SH-SY5Y (cell line): ENCODE data around the gene FBLN2.

Source experiments
- GATA2 ChIP-seq: IDR thresholded peaks from 2 replicates; pipeline ENCODE4 v1.6.1; 2011; ENCODE audit warnings: mild to moderate bottlenecking, low read depth, low read length
- GATA3 ChIP-seq: IDR thresholded peaks from 2 replicates; pipeline ENCODE4 v1.6.1; 2011; ENCODE audit warnings: low read depth, mild to moderate bottlenecking, low read length, moderate library complexity

Gene FBLN2

GRCh38 chr3:13570391-13571194 lies 21.7 kb downstream of the FBLN2 start:
- TF ChIP-seq GATA2 (no peak), GATA3 (no peak)

- no peak for TF ChIP-seq GATA3
- TF ChIP-seq GATA2: no peak
Observed at GRCh38 chr3:13571264-13571663, 22.3 kb downstream of the FBLN2 start.

GRCh38 chr3:13571831-13572750 lies 23.2 kb downstream of the FBLN2 start:
- TF ChIP-seq GATA2 (no peak), GATA3 (no peak)

GRCh38 chr3:13572926-13573623 lies 24.1 kb downstream of the FBLN2 start:
- TF ChIP-seq GATA2: no peak
- no peak for TF ChIP-seq GATA3

- TF ChIP-seq GATA2 (no peak; the same call in 1 of the 2 replicates), GATA3 (no peak)
Observed at GRCh38 chr3:13574083-13574797, 25.3 kb downstream of the FBLN2 start.

GRCh38 chr3:13574798-13575451 lies 26.0 kb downstream of the FBLN2 start:
- TF ChIP-seq GATA3: no peak
- no peak for TF ChIP-seq GATA2

GRCh38 chr3:13575459-13576061 lies 26.6 kb downstream of the FBLN2 start:
- TF ChIP-seq GATA3: no peak
- peak; percentile 66; the same call in 1 of the 2 replicates for TF ChIP-seq GATA2

- no peak for TF ChIP-seq GATA2
- no peak for TF ChIP-seq GATA3
Observed at GRCh38 chr3:13577181-13578121, 28.5 kb downstream of the FBLN2 start.

- no peak for TF ChIP-seq GATA3
- no peak for TF ChIP-seq GATA2
Observed at GRCh38 chr3:13578251-13578650, 29.3 kb downstream of the FBLN2 start.

- TF ChIP-seq GATA3 (no peak), GATA2 (no peak)
Observed at GRCh38 chr3:13579063-13579462, 30.1 kb downstream of the FBLN2 start.

- no peak for TF ChIP-seq GATA3
- no peak for TF ChIP-seq GATA2
Observed at GRCh38 chr3:13580256-13581023, 31.5 kb downstream of the FBLN2 start.

GRCh38 chr3:13581485-13582365 lies 32.8 kb downstream of the FBLN2 start:
- TF ChIP-seq GATA2 (no peak), GATA3 (no peak)
